ENCODE results near the gene PIK3C3.
A peak's percentile ranks its signal among the peaks of the same experiment; 100 is the strongest.

Gene PIK3C3

DNA sequence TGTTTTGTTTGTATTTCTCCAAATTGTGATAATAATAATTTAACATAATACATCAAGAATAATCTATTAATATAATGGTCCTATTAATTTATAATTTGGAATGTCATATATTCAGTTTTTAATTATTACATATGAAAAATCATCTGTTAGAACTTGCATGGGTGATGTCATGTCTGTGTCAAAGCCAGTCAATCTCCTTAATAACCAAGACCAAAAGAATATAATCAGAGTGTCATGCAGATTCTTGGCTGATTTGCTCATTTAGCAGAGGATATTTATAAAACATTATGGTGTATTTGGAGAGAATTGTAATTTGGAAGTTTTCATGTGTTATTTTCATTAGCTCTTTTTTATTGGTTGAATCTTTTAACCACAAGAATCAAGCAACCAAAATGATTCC is 96.4 kb downstream of the PIK3C3 start:
- no peak for DNase-seq (ENCODE audit: insufficient read length)
- FAIRE-seq = no peak
- TF ChIP-seq POLR2AphosphoS5 (IDR thresholded peaks at IDR 0.05; ENCODE audit: low read depth, low read length) (no peak), TAF1 (IDR thresholded peaks at IDR 0.05; ENCODE audit: borderline replicate concordance, low read depth, low read length) (no peak)

DNA sequence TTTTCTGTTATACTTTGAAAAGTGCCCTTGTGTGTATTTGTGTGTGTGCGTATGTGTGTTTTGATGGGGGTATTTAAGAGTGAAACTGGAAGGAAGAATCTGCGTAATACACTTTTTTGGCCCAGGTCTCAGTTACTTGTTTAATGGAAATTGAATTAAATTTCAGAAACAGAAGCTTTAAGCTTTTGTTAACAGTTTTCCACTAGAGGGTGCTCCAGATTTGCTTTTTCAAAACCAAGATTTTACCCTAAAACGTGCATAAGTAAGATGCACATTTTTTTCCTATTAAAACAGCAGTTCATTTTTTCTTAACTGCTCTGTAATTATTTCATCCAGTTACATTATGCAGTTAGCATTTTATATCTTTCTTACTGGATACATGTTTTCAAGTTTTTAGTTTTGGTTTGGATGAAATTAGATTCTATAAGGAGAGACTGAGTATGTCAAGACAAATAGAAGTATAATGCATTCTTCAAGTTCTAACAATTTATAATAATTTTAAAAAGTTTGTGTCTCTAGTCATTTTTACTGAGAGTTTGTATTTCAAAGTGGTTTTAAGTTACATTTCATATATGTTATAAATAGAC is 97.2 kb downstream of the PIK3C3 start:
- no peak for TF ChIP-seq POLR2AphosphoS5 (IDR thresholded peaks at IDR 0.05; ENCODE audit: low read depth, low read length)
- TF ChIP-seq TAF1 (IDR thresholded peaks at IDR 0.05; ENCODE audit: borderline replicate concordance, low read depth, low read length) = no peak
- no peak for TF ChIP-seq POLR2A (IDR thresholded peaks at IDR 0.05; ENCODE audit: low read depth, low read length)
- FAIRE-seq (no peak), DNase-seq (ENCODE audit: insufficient read length) (no peak)

DNA sequence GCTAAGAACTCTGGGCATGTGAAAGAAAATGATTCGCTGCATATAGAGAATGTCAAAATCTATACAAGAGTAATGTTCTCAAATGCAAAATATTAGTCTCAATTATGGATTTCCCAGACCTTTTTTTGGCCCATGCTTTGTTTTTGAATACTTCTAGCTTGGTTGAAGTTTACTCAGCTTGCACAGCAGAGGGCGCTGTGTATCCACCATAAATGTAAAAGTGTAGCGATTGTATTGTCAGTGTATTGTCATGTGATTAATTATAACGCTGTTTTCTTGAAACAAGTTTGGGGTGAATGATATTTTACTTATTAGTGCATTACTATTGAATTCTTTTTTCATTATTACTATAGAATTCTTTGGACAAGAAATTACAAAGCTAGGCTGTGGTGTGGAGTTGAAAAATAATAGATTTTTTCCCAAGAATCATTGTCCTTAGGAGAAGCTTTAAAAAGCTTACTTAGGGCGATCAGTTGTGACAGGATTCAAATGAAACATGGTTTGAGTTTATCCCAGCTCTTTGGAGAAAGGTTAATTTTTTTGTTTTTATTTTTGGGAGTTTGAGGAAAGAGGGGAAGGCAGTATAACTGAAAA is 98.3 kb downstream of the PIK3C3 start:
- peak; percentile 70 for FAIRE-seq
- TF ChIP-seq POLR2AphosphoS5 (IDR thresholded peaks at IDR 0.05; ENCODE audit: low read depth, low read length) = no peak
- no peak for DNase-seq (ENCODE audit: insufficient read length)

DNA sequence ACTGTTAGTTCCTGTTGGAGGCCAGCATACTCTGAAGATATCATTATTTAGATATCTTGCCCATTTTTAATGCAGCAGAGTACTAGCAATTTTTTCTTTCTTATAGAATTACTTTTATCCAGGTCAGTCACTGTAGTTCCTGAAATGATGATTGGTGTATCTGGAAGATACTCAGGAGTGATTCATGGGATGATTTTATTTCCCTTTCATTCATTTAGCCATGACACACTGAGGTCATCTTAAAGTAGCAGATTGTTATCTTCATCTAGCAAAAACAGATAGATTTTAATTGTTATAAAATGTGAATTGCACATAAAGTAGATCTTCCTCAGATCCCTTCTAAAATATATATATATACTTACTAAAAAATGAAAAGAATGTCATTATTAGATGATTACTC is 109.1 kb downstream of the PIK3C3 start:
- no peak for FAIRE-seq
- TF ChIP-seq POLR2A (IDR thresholded peaks at IDR 0.05; ENCODE audit: low read depth, low read length) = no peak
- no peak for TF ChIP-seq TAF1 (IDR thresholded peaks at IDR 0.05; ENCODE audit: borderline replicate concordance, low read depth, low read length)
- TF ChIP-seq POLR2AphosphoS5 (IDR thresholded peaks at IDR 0.05; ENCODE audit: low read depth, low read length) = no peak
- DNase-seq (ENCODE audit: insufficient read length) = no peak

DNA sequence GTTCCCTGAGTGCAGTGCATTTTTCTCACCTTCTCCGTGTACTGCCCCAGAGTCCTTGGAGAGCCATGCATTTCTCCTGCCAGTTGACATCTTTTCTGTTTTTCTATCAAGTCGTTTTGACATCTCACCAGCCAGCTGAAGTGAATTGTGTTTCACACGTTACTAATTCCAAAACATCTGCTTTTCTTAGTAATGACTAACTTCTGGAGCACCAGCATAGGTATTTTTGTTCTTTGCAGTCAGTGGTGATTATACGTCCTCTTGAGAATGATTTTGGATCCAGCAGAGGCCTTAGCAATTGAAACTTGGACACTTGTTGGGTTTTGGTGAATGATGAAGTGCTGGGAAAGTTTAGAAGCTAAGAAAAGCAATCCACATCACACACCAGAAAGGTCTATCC is 112.5 kb downstream of the PIK3C3 start:
- no peak for DNase-seq (ENCODE audit: insufficient read length)
- no peak for TF ChIP-seq TAF1 (IDR thresholded peaks at IDR 0.05; ENCODE audit: borderline replicate concordance, low read depth, low read length)
- no peak for TF ChIP-seq POLR2A (IDR thresholded peaks at IDR 0.05; ENCODE audit: low read depth, low read length)
- TF ChIP-seq POLR2AphosphoS5 (IDR thresholded peaks at IDR 0.05; ENCODE audit: low read depth, low read length) = no peak
- no peak for FAIRE-seq

DNA sequence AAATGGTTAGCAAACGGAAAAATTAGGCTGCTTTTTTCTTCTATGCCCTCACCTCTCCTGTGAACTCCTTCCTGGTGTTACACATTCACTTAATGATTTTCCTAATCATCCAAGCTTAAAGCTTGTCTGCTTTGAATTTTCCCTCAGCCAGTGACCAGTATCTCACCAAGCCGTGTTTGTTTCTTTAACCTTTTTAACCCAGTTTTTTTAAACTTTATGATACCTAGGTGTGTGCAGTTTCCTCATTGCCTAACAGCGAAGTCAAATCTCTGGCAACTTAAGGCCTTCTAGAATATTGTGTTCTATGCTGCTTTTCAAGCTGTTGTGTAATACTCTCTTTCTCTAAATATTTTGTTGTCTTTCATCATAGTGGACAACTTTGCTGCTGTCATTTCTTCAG is 113.0 kb downstream of the PIK3C3 start:
- FAIRE-seq (no peak), DNase-seq (ENCODE audit: insufficient read length) (no peak)
- TF ChIP-seq POLR2A (IDR thresholded peaks at IDR 0.05; ENCODE audit: low read depth, low read length) (no peak), POLR2AphosphoS5 (IDR thresholded peaks at IDR 0.05; ENCODE audit: low read depth, low read length) (no peak), TAF1 (IDR thresholded peaks at IDR 0.05; ENCODE audit: borderline replicate concordance, low read depth, low read length) (no peak)

DNA sequence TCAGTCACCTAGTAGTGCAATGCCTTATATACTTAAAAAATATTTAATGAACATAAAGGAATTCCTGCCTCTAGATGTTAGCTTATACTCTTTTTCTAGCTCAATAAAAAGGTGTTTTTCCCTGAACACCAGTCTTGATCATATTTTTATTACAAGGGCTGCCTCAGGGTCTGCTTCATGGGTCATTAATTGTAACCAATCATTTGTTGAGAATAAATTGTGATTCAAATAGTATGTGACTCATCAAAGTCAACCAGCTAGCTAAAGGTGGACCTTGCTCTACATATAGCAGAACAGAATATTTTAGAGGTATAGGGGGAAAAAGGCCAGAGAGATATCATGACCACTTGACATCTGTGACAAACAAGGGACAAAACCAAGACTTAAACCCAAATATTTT is 114.0 kb downstream of the PIK3C3 start:
- no peak for DNase-seq (ENCODE audit: insufficient read length)
- TF ChIP-seq POLR2AphosphoS5 (IDR thresholded peaks at IDR 0.05; ENCODE audit: low read depth, low read length) = no peak
- TF ChIP-seq POLR2A (IDR thresholded peaks at IDR 0.05; ENCODE audit: low read depth, low read length) = no peak
- no peak for TF ChIP-seq TAF1 (IDR thresholded peaks at IDR 0.05; ENCODE audit: borderline replicate concordance, low read depth, low read length)

DNA sequence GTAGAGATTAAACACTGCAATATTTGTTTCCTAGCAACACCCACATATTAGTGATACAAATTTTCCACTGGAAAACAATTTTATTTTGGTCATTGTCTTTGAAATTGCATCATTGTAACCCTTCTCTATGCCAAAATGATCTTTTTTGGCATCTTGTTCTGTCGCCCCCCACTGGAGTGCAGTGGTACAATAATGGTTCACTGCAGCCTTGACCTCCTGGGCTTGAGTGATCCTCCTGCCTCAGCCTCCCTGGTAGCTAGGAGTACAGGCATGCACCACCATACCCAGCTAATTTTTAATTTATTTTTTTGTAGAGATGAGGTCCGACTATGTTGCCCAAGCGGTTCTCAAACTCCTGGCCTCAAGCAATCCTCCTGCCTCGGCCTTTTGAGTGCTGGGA is 117.4 kb downstream of the PIK3C3 start:
- DNase-seq (ENCODE audit: insufficient read length) (no peak), FAIRE-seq (no peak)
- TF ChIP-seq TAF1 (IDR thresholded peaks at IDR 0.05; ENCODE audit: borderline replicate concordance, low read depth, low read length) (no peak), POLR2A (IDR thresholded peaks at IDR 0.05; ENCODE audit: low read depth, low read length) (no peak), POLR2AphosphoS5 (IDR thresholded peaks at IDR 0.05; ENCODE audit: low read depth, low read length) (no peak)

More for the DNA sequence above, 114.0 kb downstream of the PIK3C3 start:
- no peak for FAIRE-seq

DNA sequence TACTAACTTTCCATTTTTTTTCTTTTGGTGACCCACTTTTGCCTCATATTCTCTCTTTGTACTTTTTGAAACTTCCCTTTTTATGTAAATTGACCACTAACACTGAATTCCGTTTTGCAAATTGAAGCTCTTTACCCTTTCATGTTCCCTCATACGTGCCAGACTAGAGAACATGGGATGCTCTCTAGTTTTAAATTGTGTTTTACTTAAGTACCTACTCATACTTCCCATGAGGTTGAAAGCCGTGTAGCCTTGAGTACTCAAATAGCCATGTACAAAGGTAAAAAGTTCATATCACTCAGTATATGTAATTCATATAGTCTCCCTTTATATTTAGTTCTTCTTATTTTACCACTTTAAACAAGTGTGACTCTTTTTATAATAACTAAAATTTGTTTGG is 119.7 kb downstream of the PIK3C3 start:
- no peak for FAIRE-seq
- no peak for TF ChIP-seq TAF1 (IDR thresholded peaks at IDR 0.05; ENCODE audit: borderline replicate concordance, low read depth, low read length)

DNA sequence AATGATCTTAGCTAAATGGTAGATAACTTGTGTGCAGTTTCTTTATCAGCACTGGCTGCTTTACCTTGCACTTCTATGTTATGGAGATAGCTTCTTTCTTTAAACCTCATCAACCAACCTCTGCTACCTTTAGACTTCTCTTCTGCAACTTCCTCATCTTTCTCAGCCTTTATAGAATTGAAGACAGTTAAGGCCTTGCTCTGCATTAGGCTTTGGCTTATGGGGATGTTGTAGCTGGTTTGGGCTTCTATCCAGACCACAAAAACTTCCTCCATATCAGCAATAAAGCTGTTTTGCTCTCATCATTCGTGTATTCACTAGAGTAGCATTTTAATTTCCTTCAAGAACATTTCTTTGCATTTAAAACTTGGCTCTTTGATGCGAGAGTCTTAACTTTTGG is 123.7 kb downstream of the PIK3C3 start:
- DNase-seq (ENCODE audit: insufficient read length) = no peak
- no peak for FAIRE-seq
- TF ChIP-seq TAF1 (IDR thresholded peaks at IDR 0.05; ENCODE audit: borderline replicate concordance, low read depth, low read length) = no peak
- no peak for TF ChIP-seq POLR2AphosphoS5 (IDR thresholded peaks at IDR 0.05; ENCODE audit: low read depth, low read length)
- TF ChIP-seq POLR2A (IDR thresholded peaks at IDR 0.05; ENCODE audit: low read depth, low read length) = no peak

More for the DNA sequence above, 119.7 kb downstream of the PIK3C3 start:
- DNase-seq (ENCODE audit: insufficient read length) = no peak

DNA sequence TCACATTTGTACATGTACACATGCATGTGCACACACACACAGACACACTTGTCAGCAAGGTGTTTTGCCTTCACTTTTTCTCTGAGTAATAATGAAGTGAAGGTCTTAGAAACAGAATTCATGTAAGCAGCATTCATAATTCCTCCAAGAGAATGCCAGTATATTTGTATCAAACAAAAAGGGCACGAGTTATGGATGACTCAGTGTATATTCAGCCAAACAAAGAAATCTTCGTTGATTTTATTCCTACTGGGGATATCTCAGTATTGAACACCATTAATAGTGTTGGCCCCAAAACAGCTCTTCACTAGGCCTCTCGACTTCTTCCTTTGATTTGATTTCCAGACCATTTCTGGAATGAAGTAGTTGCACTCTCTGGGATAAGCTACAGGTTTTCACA is 125.3 kb downstream of the PIK3C3 start:
- no peak for FAIRE-seq
- DNase-seq (ENCODE audit: insufficient read length) = no peak
- TF ChIP-seq POLR2A (IDR thresholded peaks at IDR 0.05; ENCODE audit: low read depth, low read length) = no peak
- TF ChIP-seq POLR2AphosphoS5 (IDR thresholded peaks at IDR 0.05; ENCODE audit: low read depth, low read length) = no peak
- no peak for TF ChIP-seq TAF1 (IDR thresholded peaks at IDR 0.05; ENCODE audit: borderline replicate concordance, low read depth, low read length)

DNA sequence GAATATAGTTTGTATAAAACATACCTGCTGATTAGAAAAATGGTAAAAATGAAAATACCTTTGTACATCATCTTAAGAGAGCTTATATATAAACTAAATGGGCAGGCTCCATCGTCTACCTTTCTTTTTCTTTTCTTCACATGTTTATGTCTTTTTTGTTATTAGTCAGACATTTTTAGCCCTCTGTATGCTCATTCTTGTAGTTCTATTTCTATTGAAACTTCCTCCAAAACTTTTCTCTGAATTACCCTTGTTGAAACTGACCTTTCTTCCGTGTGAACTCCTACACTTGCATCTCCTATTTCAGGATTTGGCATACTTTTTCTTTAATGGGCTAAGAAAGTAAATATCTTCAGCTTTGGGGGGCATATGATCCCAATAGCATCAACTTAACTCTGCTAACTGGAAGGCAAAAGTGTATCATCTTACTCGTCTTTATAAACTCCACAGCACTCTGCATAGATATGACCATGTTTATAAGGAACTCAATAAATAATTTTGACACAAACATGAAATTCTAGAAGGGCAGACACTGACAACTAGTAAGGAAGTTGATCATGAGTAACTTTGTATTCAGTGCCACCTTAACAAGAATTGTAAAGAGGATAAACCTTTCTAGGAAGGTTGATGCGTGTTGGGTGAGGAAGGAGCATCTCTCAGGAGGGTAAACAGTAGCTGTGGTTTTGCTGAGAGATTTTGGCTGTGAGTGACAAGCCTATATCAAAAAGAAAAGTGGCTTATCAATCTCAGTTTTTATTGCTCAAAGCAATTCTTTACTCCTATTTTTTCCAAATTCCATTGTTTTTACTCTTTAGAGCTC is 127.6 kb downstream of the PIK3C3 start:
- DNase-seq (ENCODE audit: insufficient read length) (no peak), FAIRE-seq (no peak)
- TF ChIP-seq POLR2AphosphoS5 (IDR thresholded peaks at IDR 0.05; ENCODE audit: low read depth, low read length) (no peak), POLR2A (IDR thresholded peaks at IDR 0.05; ENCODE audit: low read depth, low read length) (no peak), TAF1 (IDR thresholded peaks at IDR 0.05; ENCODE audit: borderline replicate concordance, low read depth, low read length) (no peak)

Measured in GM12892 (cell line).